ENCODE data around the gene RBFOX1. TPM values are rescaled to one million over a fixed set of nuclear protein-coding genes. Genes with fewer than 3 reads are reported as not detected.

Gene RBFOX1
- polyA plus RNA-seq, 1 experiment = not detected

GRCh38 chr16:7426161-7426560 lies 93.5 kb downstream of the RBFOX1 start:
- CTCF ChIA-PET = no interaction called here

GRCh38 chr16:7431723-7432122 lies 99.1 kb downstream of the RBFOX1 start:
- H3K27me3 ChIP-seq (ENCODE audit: control insufficient read depth, insufficient read depth, low read length) = no peaks in the 10 kb centered on the region
- no peak overlapping the region for H3K4me3 ChIP-seq (ENCODE audit: low read depth, low read length)
- H3K9me3 ChIP-seq (ENCODE audit: control insufficient read depth, insufficient read depth, low read length) = peaks cover 32% of the 10 kb centered on the region
- TF ChIP-seq, protein P1, sequence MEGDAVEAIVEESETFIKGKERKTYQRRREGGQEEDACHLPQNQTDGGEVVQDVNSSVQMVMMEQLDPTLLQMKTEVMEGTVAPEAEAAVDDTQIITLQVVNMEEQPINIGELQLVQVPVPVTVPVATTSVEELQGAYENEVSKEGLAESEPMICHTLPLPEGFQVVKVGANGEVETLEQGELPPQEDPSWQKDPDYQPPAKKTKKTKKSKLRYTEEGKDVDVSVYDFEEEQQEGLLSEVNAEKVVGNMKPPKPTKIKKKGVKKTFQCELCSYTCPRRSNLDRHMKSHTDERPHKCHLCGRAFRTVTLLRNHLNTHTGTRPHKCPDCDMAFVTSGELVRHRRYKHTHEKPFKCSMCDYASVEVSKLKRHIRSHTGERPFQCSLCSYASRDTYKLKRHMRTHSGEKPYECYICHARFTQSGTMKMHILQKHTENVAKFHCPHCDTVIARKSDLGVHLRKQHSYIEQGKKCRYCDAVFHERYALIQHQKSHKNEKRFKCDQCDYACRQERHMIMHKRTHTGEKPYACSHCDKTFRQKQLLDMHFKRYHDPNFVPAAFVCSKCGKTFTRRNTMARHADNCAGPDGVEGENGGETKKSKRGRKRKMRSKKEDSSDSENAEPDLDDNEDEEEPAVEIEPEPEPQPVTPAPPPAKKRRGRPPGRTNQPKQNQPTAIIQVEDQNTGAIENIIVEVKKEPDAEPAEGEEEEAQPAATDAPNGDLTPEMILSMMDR (IDR thresholded peaks at IDR 0.05; ENCODE audit: low read depth, low read length) = no peak
- DNase-seq (ENCODE audit: low read depth, low spot score) = no peak
- H3K27ac ChIP-seq (ENCODE audit: low read depth, low read length) = no peak overlapping the region
- ChIA-PET CTCF (no interaction called here), POLR2A (no interaction called here)

More at GRCh38 chr16:7426161-7426560, 93.5 kb downstream of the RBFOX1 start:
- POLR2A ChIA-PET = no interaction called here
- Histone ChIP-seq H3K27ac (ENCODE audit: low read depth, low read length) (no peak overlapping the region), H3K9me3 (ENCODE audit: control insufficient read depth, insufficient read depth, low read length) (peaks cover 35% of the 10 kb centered on the region), H3K4me3 (ENCODE audit: low read depth, low read length) (no peak overlapping the region), H3K27me3 (ENCODE audit: control insufficient read depth, insufficient read depth, low read length) (no peaks in the 10 kb centered on the region)
- TF ChIP-seq, protein P1 (IDR thresholded peaks at IDR 0.05; ENCODE audit: low read depth, low read length) = no peak
- DNase-seq (ENCODE audit: low read depth, low spot score) = no peak

DNA sequence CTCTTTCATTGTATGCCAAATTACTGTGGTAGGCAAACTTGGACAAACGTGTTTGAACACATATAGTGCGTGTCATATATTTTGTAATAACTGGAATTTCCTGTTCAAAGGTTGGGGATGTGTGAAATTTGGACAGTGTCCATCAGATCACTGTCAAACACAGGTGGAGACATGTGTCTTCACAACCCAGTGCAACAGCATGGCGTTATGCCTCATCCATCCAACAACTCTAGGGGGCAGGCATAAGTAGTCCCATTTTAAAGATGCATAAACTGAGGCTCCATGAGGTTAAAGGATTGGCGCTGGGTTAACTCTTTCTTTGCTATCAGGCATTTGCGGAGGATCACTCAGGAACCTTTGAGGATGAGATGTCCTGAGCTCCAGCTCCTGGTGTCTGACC lies 103.7 kb downstream of the RBFOX1 start:
- Histone ChIP-seq H3K27ac (ENCODE audit: low read depth, low read length) (no peak overlapping the region), H3K27me3 (ENCODE audit: control insufficient read depth, insufficient read depth, low read length) (no peaks in the 10 kb centered on the region), H3K4me3 (ENCODE audit: low read depth, low read length) (no peak overlapping the region), H3K9me3 (ENCODE audit: control insufficient read depth, insufficient read depth, low read length) (peaks cover 46% of the 10 kb centered on the region)
- CTCF ChIA-PET = no interaction called here
- no peak for DNase-seq (ENCODE audit: low read depth, low spot score)
- TF ChIP-seq, protein P1 (IDR thresholded peaks at IDR 0.05; ENCODE audit: low read depth, low read length) = no peak
- POLR2A ChIA-PET = no interaction called here

GRCh38 chr16:7437135-7437804 lies 104.6 kb downstream of the RBFOX1 start:
- ChIA-PET POLR2A (no interaction called here), CTCF (no interaction called here)
- Histone ChIP-seq H3K4me3 (ENCODE audit: low read depth, low read length) (no peak overlapping the region), H3K27ac (ENCODE audit: low read depth, low read length) (no peak overlapping the region), H3K27me3 (ENCODE audit: control insufficient read depth, insufficient read depth, low read length) (no peaks in the 10 kb centered on the region), H3K9me3 (ENCODE audit: control insufficient read depth, insufficient read depth, low read length) (peaks cover 50% of the 10 kb centered on the region)
- TF ChIP-seq, protein P1 (IDR thresholded peaks at IDR 0.05; ENCODE audit: low read depth, low read length) = no peak
- no peak for DNase-seq (ENCODE audit: low read depth, low spot score)

- no peak for DNase-seq (ENCODE audit: low read depth, low spot score)
- no peak overlapping the region for H3K4me3 ChIP-seq (ENCODE audit: low read depth, low read length)
- peaks cover 50% of the 10 kb centered on the region for H3K9me3 ChIP-seq (ENCODE audit: control insufficient read depth, insufficient read depth, low read length)
- H3K27me3 ChIP-seq (ENCODE audit: control insufficient read depth, insufficient read depth, low read length) = no peaks in the 10 kb centered on the region
- TF ChIP-seq, protein P1 (IDR thresholded peaks at IDR 0.05; ENCODE audit: low read depth, low read length) = no peak
- ChIA-PET POLR2A (no interaction called here), CTCF (no interaction called here)
- H3K27ac ChIP-seq (ENCODE audit: low read depth, low read length) = no peak overlapping the region
These were observed 105.2 kb downstream of the RBFOX1 start for GRCh38 chr16:7437843-7438242.
